Stimulated activated CD4-positive, alpha-beta T cell treated with anti-CD3 and anti-CD28 coated beads, Interleukin-15, amount 100 ng/mL, for 1 hour (primary cell): ENCODE measurements around the gene PLEKHA7.
A peak's percentile ranks its signal among the peaks of the same experiment; 100 is the strongest.

Experiments used
- DNase-seq, 2 donors: peaks; one replicate each; pipeline ENCODE4 v3.0.0-alpha.2; 2020; ENCODE audit warnings: low read depth in 1 of 2, low spot score in 1 of 2

The PLEKHA7 gene

GRCh38 chr11:16741473-16741872 lies 272.7 kb downstream of the PLEKHA7 start:
- DNase-seq = no peak

DNA sequence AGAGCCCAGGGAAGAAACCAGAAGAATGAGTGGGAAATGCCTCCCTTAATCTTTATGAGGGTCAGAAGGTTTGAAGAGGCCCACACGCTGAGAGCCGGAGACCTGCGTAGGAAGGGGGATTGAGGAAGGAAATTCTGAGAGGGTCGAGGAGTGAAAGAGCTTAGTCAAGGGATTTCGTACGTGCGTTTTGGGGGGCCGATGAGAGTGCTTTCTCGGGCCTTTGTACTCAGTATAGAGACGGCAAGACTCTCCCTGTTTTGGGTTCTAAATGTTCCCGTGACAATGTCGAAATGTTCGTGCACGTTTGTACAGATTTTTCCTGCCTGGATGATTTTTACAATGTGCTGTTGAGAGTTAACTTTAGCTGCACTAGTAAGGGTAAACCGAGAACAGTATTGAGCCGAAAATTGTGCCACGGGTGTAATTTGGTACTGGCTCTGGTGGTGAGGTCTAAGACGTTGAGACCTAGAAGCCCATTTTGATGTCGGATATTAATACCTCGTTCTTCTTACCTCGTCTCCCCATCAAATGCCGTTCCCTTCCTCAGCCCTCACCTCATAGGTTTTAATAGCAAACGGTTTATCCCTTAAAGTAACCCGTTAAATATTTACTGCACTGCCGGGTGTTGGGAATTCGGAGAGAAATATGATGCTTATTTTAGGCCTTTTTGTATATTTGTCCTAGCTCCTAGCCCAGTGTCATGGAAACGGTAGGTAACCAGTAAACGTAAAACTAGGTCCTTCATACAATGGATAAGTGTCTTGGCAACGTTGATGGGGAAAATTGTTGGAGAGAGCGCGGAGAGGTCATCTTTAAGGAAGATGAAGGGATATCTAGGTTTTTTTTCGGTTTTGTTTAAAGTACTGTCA lies 275.0 kb downstream of the PLEKHA7 start:
- no peak for DNase-seq

GRCh38 chr11:16738193-16738946 lies 275.8 kb downstream of the PLEKHA7 start, which contains the start of gene C11orf58:
Gene C11orf58, plus strand, starts transcription at chr11:16738647. Its CDS starts 132 bp downstream, at chr11:16738779.
- DNase-seq = peak; percentile 82 to 87

DNA sequence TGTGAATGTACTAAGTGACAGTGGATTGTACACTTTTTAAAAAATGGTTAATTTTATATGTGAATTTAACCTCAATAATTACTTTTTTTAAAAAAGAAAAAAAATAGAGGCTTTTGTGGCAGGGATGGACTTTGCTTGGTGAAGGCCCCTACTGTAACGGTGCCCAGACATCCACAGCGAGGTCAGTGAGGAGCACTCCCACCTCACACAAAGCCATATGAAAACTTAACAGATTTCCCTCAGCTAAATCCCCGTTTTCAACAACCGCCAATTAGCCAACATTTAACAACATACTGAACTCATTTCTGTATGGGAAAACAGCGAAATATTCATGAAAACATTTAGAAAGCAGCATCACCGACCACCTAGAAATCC lies 276.4 kb downstream of the PLEKHA7 start:
- DNase-seq = no peak
